H54 (cell line): ENCODE measurements around the gene SLC47A2.

Experiments
- DNase-seq: peaks from one replicate; pipeline ENCODE4 v3.0.0; 2011; ENCODE audit warnings: low spot score, mixed read lengths; ENCODE audit not compliant: insufficient read length
- FAIRE-seq: peaks from 3 replicates; lab custom pipeline; 2011; peaks lifted over from hg19 to GRCh38; lab: Jason Lieb, UNC
- POLR2A ChIP-seq: IDR thresholded peaks from 2 replicates; pipeline ENCODE4 v1.6.1; 2011; ENCODE audit warnings: low read depth, mild to moderate bottlenecking, low read length

SLC47A2 gene

DNA sequence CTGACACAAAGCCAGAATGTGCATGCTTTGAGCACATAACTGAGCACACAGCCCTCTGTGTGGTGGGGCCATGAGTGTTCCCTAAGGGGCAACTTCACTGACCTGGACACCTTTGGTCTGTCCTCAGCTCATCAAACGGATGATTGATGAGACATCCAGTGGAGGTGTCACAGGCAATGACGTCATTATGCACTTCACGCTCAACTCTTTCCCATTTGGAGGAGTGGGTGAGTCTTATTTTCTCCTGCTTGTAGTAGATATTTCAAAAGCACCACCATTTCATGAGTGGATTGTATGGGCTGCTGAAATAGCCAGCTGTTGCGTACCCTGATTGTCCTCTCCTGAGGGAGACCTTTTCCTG lies 51.6 kb downstream of the SLC47A2 start:
- TF ChIP-seq POLR2A: no peak
- FAIRE-seq (no peak), DNase-seq (no peak)

DNA sequence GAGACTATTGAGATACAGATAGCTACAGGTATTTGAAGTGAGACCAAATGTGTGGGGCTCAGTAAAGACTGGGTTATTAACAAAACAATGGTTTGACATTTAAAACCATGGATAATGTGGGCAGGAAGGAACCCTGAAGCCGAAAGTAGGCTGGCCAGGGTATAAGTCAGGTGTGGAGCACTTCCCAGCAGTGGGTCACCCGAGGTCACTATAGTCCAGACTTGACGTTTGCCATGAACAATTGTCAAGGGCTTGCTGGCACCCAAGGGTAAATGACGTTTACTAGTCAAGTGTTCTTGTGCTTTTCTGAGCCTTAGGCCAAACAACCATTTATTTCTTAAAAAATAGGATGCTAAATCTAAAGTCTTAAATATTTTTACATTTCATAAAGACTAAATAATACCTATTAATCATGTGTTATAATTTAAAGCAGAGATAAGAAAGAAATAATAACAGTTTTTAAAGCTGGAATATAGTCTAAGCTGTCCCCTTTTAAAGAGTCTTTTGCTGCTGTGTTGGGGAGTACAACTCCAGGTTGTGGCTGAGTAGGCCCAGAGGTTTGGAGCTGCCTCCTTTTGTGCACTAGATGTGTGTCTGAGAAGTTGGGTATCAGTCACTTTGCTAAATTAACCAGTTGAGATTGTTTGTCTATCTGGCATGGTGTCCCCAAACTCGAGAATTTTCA lies 52.1 kb downstream of the SLC47A2 start:
- TF ChIP-seq POLR2A: no peak
- no peak for FAIRE-seq
- DNase-seq: no peak

- no peak for TF ChIP-seq POLR2A
- DNase-seq (no peak), FAIRE-seq (no peak)
Measured at GRCh38 chr17:19663097-19663496, 53.3 kb downstream of the SLC47A2 start.

- no peak for FAIRE-seq
- DNase-seq: no peak
- TF ChIP-seq POLR2A: no peak
Measured at GRCh38 chr17:19661121-19661520, 55.3 kb downstream of the SLC47A2 start.

- FAIRE-seq (no peak), DNase-seq (no peak)
- TF ChIP-seq POLR2A: no peak
Measured at GRCh38 chr17:19660219-19660870, 56.0 kb downstream of the SLC47A2 start.

- DNase-seq (no peak), FAIRE-seq (no peak)
- no peak for TF ChIP-seq POLR2A
Measured at GRCh38 chr17:19659366-19660177, 56.8 kb downstream of the SLC47A2 start.

DNA sequence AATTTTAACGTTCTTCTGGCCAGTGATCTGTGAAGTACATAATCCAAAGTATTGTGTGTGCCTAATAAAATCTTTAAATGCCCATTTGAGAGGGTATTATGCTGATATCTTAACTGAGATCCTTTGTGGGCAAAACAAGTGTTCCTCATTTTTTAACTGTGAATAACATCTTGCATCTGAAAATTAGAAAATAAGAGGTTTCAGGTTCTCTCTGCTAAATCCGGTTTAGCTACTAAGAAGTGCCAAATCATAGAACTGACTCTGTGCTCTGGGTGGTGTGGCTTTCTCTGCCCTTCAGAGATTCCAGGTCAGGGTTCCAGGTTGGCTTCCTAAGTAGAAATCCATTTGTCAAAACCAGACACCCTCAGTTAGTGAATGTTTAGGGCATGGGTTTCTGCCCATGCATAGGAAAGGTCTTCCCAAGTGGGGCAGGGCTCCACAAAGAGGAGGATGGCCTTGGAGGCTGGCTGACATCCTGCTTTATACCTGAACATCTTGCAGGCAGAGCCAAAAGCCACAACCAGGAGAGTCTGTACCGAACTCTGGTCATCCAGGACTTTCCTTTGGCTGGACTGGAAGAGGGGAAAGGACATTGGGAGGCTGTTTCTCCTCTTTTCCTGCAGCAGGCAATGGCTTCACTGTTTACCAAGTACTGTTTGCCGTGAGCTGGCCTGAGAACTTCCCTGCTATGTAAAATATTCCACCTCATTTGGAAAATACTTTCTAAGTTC lies 59.4 kb downstream of the SLC47A2 start:
- FAIRE-seq (no peak), DNase-seq (no peak)
- TF ChIP-seq POLR2A: no peak

GRCh38 chr17:19656336-19656735 lies 60.0 kb downstream of the SLC47A2 start:
- TF ChIP-seq POLR2A: no peak
- no peak for FAIRE-seq
- no peak for DNase-seq

GRCh38 chr17:19654896-19655295 lies 61.5 kb downstream of the SLC47A2 start:
- no peak for FAIRE-seq
- no peak for DNase-seq
- no peak for TF ChIP-seq POLR2A

DNA sequence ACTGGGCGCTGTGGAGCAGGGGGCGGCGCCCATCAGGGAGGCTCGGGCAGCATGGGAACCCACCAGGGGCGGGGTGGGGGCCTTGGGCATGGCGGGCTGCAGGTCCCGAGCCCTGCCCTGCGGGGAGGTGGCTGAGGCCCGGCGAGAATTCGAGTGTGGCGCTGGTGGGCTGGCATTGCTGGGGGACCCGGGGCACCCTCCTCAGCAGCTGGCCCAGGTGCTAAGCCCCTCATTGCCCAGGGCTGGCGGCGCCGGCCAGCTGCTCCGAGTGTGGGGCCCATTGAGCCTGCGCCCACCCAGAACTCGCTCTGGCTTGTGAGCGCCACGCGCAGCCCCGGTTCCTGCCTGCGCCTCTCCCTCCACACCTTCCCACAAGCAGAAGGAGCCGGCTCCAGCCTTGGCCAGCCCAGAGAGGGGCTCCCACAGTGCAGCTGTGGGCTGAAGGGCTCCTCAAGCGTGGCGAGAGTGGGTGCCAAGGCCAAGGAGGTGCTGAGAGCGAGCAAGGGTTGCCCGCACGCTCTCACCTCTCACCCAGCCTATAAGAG lies 62.0 kb downstream of the SLC47A2 start:
- DNase-seq: no peak
- no peak for TF ChIP-seq POLR2A
- FAIRE-seq: no peak

- no peak for DNase-seq
- no peak for FAIRE-seq
- no peak for TF ChIP-seq POLR2A
Measured at GRCh38 chr17:19652595-19652994, 63.8 kb downstream of the SLC47A2 start.

DNA sequence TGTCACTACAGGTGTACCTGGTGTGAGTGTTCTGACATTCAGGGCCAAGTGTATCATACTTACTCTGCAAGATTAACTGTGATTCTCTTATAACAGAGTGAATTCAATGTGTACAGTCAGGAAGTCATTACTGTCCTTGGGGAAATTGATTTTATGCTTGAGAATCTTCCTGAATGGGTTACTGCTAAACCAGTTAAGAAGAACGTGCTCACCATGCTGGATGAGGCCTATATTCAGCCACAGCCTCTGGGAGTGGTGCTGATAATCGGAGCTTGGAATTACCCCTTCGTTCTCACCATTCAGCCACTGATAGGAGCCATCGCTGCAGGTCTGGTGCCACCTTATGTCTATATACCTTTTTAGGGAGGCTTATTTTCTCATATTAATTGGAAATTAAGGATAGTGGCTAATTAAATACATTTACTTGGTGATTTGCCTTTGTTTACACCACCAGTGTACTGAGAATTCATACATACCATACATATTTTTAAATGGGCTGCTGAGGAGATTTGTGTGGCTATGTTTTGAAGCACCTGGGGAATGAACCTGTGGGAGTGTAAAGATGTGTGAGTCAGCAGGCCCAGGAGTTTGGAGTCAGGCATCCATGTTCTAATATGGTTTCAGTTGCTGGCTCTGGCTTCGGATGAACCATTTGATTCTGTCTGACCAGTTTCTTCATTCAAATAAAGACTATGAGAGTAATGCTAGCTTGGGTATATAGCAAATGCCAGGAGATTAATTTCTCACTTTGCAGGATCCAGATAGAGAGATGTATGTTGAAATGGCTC lies 64.7 kb downstream of the SLC47A2 start:
- DNase-seq: no peak
- no peak for TF ChIP-seq POLR2A
- no peak for FAIRE-seq

GRCh38 chr17:19650826-19651225 lies 65.6 kb downstream of the SLC47A2 start:
- FAIRE-seq (no peak), DNase-seq (peak; percentile 53)
- no peak for TF ChIP-seq POLR2A
